HG02759 (cell line): ENCODE measurements around the gene EFCAB8.
"Not testable (repeated sequence)": the region's sequence is repeated elsewhere in the genome, so short reads cannot be mapped to it uniquely, and the experiment has no call there.

Experiments
- ATAC-seq: cut with Tn5 transposase; IDR thresholded peaks from one replicate; pipeline ENCODE4 v1.9.1; 2021; ENCODE audit warnings: mild to moderate bottlenecking, moderate library complexity; ENCODE audit not compliant: unreplicated experiment

Gene EFCAB8

DNA sequence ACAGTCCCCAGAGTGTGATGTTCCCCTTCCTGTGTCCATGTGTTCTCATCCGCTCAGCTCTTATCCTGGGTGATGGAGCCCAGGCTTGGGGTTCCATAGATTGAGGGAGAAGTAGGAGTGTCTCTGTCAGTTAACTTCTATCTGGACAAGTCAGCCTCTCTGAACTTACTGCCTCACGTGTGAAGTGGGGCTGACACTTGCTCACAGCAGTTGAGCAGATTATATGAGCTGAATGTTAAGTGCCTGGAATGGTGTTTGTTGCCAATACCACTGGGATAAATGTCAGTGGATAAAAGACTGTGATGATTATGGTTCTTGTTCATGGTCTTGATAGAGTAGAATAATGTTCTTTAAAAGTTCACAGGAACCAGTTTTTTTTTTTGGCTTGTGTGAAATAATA is 17.1 kb upstream of the EFCAB8 start:
- ATAC-seq, result no peak

GRCh38 chr20:32842688-32843524 is 15.8 kb upstream of the EFCAB8 start:
- ATAC-seq, result no peak

DNA sequence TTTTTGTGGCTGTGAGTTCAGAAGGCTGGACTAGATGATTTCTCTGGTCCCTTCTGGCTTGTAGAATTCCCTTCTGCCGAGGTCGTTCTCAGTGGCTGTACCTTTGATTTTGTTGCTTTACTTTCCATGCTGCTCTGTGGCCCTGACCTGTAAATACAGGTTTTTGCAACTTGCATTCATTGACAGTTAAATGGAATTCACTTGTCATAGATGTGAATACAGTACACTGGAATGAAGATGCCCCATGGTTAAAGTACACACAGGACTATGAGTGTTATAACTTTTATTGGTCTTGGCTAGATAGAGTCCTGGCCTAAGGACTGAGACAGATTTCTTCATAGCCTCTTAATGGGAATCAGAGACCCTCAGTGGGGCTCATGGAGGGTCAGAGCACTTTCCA is 12.9 kb upstream of the EFCAB8 start:
- ATAC-seq, result no peak

DNA sequence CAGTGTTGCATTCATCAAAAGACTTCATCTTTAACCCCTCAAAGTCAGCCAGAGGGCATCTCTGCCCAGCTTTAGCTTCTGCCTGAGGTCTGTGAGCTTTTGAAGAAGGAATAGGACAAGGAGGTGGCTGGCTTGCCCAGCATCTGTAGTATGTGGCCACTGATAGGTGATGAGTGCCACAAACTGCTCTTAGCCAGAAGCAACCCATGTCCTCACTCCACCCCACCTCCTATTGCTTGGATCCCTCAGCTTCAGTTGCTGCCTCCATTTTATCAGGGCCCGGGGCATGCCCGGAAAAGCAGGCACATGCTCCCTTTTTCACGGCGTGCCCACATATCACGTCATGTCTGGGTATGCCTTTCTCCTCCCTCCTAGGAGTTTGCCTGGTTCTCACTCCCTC is 11.9 kb upstream of the EFCAB8 start:
- ATAC-seq, result no peak

- no peak for ATAC-seq
These were observed 10.8 kb upstream of the EFCAB8 start for GRCh38 chr20:32847964-32848363.

DNA sequence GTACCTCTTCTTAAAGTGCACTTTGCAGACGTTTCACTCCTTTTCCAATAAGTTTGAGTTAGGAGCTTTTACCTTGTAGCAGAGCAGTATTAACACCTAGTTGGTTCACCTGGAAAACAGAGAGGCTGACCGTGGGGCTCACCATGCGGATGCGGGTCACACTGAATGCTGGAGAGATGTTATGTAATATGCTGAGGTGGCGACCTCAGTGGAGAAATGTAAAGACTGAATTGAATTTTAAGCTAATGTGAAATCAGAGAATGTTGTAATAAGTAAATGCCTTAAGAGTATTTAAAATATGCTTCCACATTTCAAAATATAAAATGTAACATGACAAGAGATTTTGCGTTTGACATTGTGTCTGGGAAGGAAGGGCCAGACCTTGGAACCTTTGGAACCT is 9.9 kb upstream of the EFCAB8 start:
- no peak for ATAC-seq

GRCh38 chr20:32849577-32849976 is 9.1 kb upstream of the EFCAB8 start:
- ATAC-seq, result no peak

GRCh38 chr20:32855387-32855786 is 3.3 kb upstream of the EFCAB8 start:
- ATAC-seq, result no peak

GRCh38 chr20:32858189-32858588 is 534 bp upstream of the EFCAB8 start:
- ATAC-seq, result no peak

DNA sequence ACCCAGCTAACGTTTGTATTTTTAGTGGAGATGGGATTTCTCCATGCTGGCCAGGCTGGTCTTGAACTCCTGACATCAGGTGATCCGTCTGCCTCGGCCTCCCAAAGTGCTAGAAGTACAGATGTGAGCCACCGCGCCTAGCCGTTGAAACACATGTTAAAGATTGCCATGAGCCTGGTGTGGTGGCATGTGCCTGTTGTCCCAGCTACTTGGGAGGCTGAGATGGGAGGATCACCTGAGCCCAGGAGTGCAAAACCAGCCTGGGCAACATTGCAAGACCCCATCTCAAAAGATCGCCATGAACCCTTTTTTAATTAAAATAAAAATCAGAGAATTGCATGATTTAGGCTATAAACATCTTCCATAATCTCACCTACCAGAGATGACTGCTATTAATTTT is 2.7 kb downstream of the EFCAB8 start:
- no peak for ATAC-seq

- no peak for ATAC-seq
These were observed 10.8 kb downstream of the EFCAB8 start for GRCh38 chr20:32869562-32869961.

- ATAC-seq, result not testable (repeated sequence)
These were observed 11.8 kb downstream of the EFCAB8 start for GRCh38 chr20:32870526-32870925.

- no peak for ATAC-seq
These were observed 12.3 kb downstream of the EFCAB8 start for GRCh38 chr20:32870985-32871384.

DNA sequence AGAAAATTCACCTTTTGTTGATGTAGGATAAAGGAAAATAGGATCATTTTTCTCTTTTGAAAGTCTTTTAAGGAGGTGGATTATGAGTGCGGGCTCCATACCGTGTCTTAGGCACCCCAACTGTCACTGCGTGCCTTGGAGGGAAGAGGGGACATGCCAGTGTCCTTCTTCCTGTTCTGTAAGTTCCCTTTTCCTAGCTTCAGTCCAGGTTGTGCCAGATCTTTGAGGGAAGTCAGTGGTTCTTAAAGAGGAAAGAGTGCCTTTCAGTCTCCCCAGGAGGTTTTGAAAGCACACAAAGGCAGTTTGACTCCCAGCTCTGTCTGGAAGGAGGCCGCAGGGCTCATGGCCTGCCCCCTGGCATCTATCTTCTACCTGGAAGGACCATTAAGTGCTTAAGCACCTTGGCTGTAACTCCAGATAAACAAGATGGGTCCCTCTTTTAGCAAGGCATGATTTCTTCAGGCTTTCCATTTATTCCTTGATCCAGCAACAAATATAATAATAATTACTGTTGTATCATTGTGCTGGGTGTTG is 13.0 kb downstream of the EFCAB8 start:
- no peak for ATAC-seq

- ATAC-seq, result no peak
These were observed 13.5 kb downstream of the EFCAB8 start for GRCh38 chr20:32872266-32872665.

DNA sequence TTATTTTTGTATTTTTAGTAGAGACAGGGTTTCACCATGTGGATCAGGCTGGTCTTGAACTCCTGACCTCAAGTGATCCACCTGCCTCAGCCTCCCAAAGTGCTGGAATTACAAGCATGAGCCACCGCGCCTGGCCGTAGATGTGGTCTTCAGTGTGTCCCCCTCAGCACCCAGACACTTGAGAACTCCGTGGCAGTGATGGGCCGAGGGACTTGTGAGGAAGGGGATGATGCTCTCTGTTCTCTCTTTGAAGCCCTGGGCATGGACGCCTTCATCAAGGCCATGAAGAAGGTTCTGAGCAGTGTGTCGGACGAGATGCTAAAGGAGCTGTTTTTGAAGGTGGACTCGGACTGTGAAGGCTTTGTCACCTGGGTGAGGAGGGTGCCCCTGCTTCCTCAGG is 16.9 kb downstream of the EFCAB8 start:
- ATAC-seq, result no peak

DNA sequence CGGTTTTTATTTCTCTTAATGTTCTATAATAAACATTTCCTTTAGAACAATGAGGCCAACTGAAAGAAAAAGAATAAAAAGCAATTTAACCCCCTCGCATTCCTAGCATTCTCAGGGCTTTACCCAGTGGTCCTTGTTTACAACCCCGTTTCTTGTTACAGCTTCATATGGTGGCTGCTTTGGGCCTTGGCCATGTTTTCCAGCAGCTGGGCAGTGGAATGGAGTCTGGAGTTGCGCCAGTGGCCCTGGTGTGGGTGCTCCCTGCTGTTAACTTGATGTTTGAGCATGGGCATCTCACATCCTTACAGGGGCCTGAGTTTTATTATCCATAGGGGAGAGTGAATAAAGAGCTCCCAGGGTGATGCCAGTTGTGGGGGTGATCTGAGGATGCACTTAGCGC is 18.8 kb downstream of the EFCAB8 start:
- ATAC-seq, result no peak

DNA sequence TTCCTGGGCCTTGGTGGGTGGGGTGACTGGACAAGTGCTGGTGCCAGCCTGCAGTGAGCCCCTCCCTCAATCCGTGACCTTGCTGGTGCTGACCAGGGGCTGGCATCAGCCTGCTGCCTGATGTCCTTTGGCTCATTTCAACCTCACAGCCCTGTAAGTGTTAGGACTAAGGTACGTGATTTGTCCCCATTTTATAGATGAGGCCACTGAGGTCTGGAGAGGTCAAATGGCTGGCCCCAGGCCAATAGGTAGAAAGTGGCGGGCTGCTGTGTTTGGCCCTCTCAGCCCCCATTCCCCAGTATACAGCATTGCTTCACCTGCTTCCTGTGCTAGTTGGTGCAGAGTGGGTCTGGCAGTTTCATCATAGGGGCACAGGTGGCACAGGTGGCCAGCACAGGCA is 20.1 kb downstream of the EFCAB8 start:
- ATAC-seq, result no peak

DNA sequence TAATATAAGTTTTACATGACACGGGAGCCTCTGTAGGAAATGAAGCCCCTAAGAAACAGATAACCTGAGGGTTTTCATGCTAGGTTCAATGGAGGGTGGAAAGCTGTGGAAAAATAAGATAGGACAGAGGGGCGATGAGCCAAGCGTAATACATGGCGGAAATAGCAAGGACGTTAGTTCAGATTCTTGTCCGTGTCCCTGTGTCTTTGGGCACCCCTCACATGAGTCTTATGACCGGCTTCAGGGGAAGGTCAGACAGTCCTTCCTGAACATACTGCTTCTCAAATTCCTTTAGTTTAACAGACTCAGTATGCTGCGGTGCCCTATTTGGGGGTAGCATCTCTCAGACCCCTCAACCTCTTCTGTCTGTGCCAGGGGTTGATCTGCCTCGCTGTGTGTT is 20.8 kb downstream of the EFCAB8 start:
- ATAC-seq, result no peak

DNA sequence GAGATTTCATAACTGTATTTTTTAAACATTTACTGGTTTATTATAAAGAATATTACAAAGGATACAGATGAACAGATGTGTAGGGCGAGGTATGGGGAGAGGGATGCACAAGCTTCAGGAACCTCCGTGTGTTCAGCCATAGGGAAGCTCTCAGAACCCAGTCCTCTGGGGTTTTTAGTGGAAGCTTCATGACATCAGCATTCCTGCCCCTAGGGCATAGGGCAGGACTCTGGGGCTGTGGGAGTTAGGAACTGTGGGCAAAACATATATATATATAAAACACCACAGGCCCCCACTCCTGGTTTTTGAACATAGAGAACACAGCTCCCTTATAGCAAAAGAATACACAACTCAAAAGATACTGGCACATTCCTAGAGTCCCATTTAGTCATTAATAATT is 21.9 kb downstream of the EFCAB8 start:
- ATAC-seq, result no peak

GRCh38 chr20:32883081-32883480 is 24.4 kb downstream of the EFCAB8 start:
- no peak for ATAC-seq

GRCh38 chr20:32885185-32885584 is 26.5 kb downstream of the EFCAB8 start:
- no peak for ATAC-seq

GRCh38 chr20:32885952-32886351 is 27.2 kb downstream of the EFCAB8 start:
- no peak for ATAC-seq
